Liver (tissue), 9 donors: Measurements from ENCODE around the gene TMEM126B. TPM values are rescaled to one million over a fixed set of nuclear protein-coding genes. Genes with fewer than 3 reads are reported as not detected.

Experiments
- DNase-seq: peaks from one replicate; pipeline ENCODE4 v3.0.0-alpha.2; 2017; ENCODE audit warnings: low spot score
- H3K27ac ChIP-seq, 2 donors: one replicate each; pipeline ENCODE4 v1.7.0; 2013; ENCODE audit warnings: inconsistent platforms in 2 of 2, low read length in 2 of 2, control low read depth in 1 of 2, low read depth in 1 of 2, mild to moderate bottlenecking in 1 of 2
- H3K27me3 ChIP-seq, 4 donors: one replicate each; pipeline versions ENCODE4 v1.6.1 to v1.7.0; 2013; ENCODE audit warnings: low read length in 3 of 4, inconsistent platforms in 1 of 4, mild to moderate bottlenecking in 1 of 4, moderate library complexity in 1 of 4; ENCODE audit not compliant: control insufficient read depth in 4 of 4, insufficient read depth in 4 of 4
- H3K36me3 ChIP-seq, 4 donors: one replicate each; pipeline versions ENCODE4 v1.6.1 to v1.7.0; 2013; ENCODE audit warnings: low read length in 3 of 4, mild to moderate bottlenecking in 3 of 4, low read depth in 1 of 4, moderate library complexity in 1 of 4; ENCODE audit not compliant: control insufficient read depth in 4 of 4, insufficient read depth in 3 of 4
- H3K4me1 ChIP-seq, 4 donors: one replicate each; pipeline versions ENCODE4 v1.6.1 to v1.7.0; 2013; ENCODE audit warnings: low read length in 3 of 4, mild to moderate bottlenecking in 3 of 4, moderate library complexity in 1 of 4; ENCODE audit not compliant: control insufficient read depth in 4 of 4, insufficient read depth in 4 of 4
- H3K4me3 ChIP-seq, 3 donors: one replicate each; pipeline versions ENCODE4 v1.6.1 to v1.7.0; 2013; ENCODE audit warnings: low read length in 3 of 3, control low read depth in 1 of 3, low read depth in 1 of 3, mild to moderate bottlenecking in 1 of 3
- H3K9ac ChIP-seq, 2 donors: one replicate each; pipeline ENCODE4 v1.7.0; 2013; ENCODE audit warnings: low read length in 2 of 2, mild to moderate bottlenecking in 2 of 2, moderate library complexity in 2 of 2, control low read depth in 1 of 2, low read depth in 1 of 2
- H3K9me3 ChIP-seq, 4 donors: one replicate each; pipeline versions ENCODE4 v1.6.1 to v1.7.0; 2013; ENCODE audit warnings: low read length in 3 of 4; ENCODE audit not compliant: control insufficient read depth in 4 of 4
- ATF3 ChIP-seq: IDR thresholded peaks from 2 replicates; pipeline ENCODE4 v1.6.1; 2016; ENCODE audit warnings: antibody characterized with exemption
- CTCF ChIP-seq: fragments of 150-350 bp; IDR thresholded peaks from 2 replicates; pipeline ENCODE4 v1.5.1; 2017; ENCODE audit warnings: improper control_type of control experiment, low read depth, low read length; ENCODE audit not compliant: missing input control
- EGR1 ChIP-seq, 2 donors: IDR thresholded peaks; 2 replicates each; pipeline ENCODE4 v1.6.1; 2016 to 2018; ENCODE audit warnings: antibody characterized with exemption in 2 of 2, low read depth in 2 of 2
- FOXA1 ChIP-seq: IDR thresholded peaks from 2 replicates; pipeline ENCODE4 v1.6.1; 2016; ENCODE audit warnings: antibody characterized with exemption
- GABPA ChIP-seq, 2 donors: IDR thresholded peaks in 1 of 2; conservative IDR thresholded peaks in 1 of 2; 2 replicates each; pipeline ENCODE4 v1.6.1; 2016; ENCODE audit warnings: antibody characterized with exemption in 2 of 2, mild to moderate bottlenecking in 1 of 2, moderate library complexity in 1 of 2
- HNF4A ChIP-seq, 2 donors: conservative IDR thresholded peaks; 2 replicates each; pipeline ENCODE4 v1.6.1; 2016; ENCODE audit warnings: antibody characterized with exemption in 2 of 2, mild to moderate bottlenecking in 2 of 2
- HNF4G ChIP-seq: IDR thresholded peaks from 2 replicates; pipeline ENCODE4 v1.6.1; 2016; ENCODE audit warnings: antibody characterized with exemption
- JUND ChIP-seq, 2 donors: IDR thresholded peaks; 2 replicates each; pipeline ENCODE4 v1.6.1; 2016; ENCODE audit warnings: antibody characterized with exemption in 2 of 2
- MAX ChIP-seq: IDR thresholded peaks from 2 replicates; pipeline ENCODE4 v1.6.1; 2016; ENCODE audit warnings: antibody characterized with exemption
- NR2F2 ChIP-seq: IDR thresholded peaks from 2 replicates; pipeline ENCODE4 v1.6.1; 2016; ENCODE audit warnings: antibody characterized with exemption
- REST ChIP-seq: IDR thresholded peaks from 2 replicates; pipeline ENCODE4 v1.6.1; 2016; ENCODE audit warnings: antibody characterized with exemption, mild to moderate bottlenecking
- SP1 ChIP-seq: IDR thresholded peaks from 2 replicates; pipeline ENCODE4 v1.6.1; 2018; ENCODE audit warnings: antibody characterized with exemption, mild to moderate bottlenecking
- TAF1 ChIP-seq: conservative IDR thresholded peaks from 2 replicates; pipeline ENCODE4 v1.6.1; 2016; ENCODE audit warnings: antibody characterized with exemption, mild to moderate bottlenecking
- YY1 ChIP-seq: IDR thresholded peaks from 2 replicates; pipeline ENCODE4 v1.6.1; 2016; ENCODE audit warnings: antibody characterized with exemption, mild to moderate bottlenecking
- ZBTB33 ChIP-seq: IDR thresholded peaks from 2 replicates; pipeline ENCODE4 v1.6.1; 2016; ENCODE audit warnings: antibody characterized with exemption
- WGBS: extraction: QIAGEN DNeasy Blood & Tissue Kit; methylation state at CpG from one replicate; pipeline ENCODE4 v1.1.7; 2013; 5-methylcytosine and 5-hydroxymethylcytosine counted together
- polyA plus RNA-seq, 2 donors: library from polyadenylated mRNA; stranded (reverse) in 1 of 2; unstranded in 1 of 2; fragments of 200-250 nt in 1 of 2; fragments of >200 nt in 1 of 2; fragmentation: Nextera tagmentation in 1 of 2; extraction: Ambion mirVana in 1 of 2; gene quantifications; one replicate each; pipeline versions ENCODE4 v1.2.1 to v1.2.3, GENCODE V29; 2013 to 2015
- total RNA-seq, 2 donors: library from RNA; depleted of rRNA; stranded (reverse); fragments of >200 nt; gene quantifications; one replicate each; pipeline ENCODE4 v1.2.3, GENCODE V29; 2014
- donor health status: healthy.
- donor health status: healthy.
- donor health status: healthy.
- donor health status: healthy.
- donor health status: healthy.

The TMEM126B gene
- total and polyA plus RNA-seq, 4 donors: 20.0 to 32.3 (median 26.9) TPM

- Histone ChIP-seq H3K9ac (peak overlapping the region; percentile 48 to 83), H3K9me3 (no peaks in the 10 kb centered on the region), H3K27me3 (no peaks in the 10 kb centered on the region), H3K27ac (no peak overlapping the region), H3K4me1 (peaks cover 1 to 35% (median 18%) of the 10 kb centered on the region in 4 donors), H3K4me3 (peak overlapping the region in 2 of 3 donors; percentile 21 to 38), H3K36me3 (peaks cover 0 to 18% (median 7%) of the 10 kb centered on the region in 4 donors)
- DNase-seq: no peak
- 33% methylated on average over 4 of the region's 4 CpGs for WGBS
- TF ChIP-seq REST: no peak
- no peak for TF ChIP-seq YY1
- no peak for TF ChIP-seq HNF4G
- TF ChIP-seq FOXA1: no peak
- TF ChIP-seq HNF4A (conservative IDR thresholded peaks at IDR 0.05): no peak
- TF ChIP-seq GABPA (IDR thresholded peaks at IDR 0.05 in 1 of 2, conservative IDR thresholded peaks at IDR 0.05 in 1 of 2): no peak
- no peak for TF ChIP-seq TAF1
- no peak for TF ChIP-seq EGR1 (IDR thresholded peaks at IDR 0.05; ENCODE audit: low read depth in 2 of 2)
- no peak for TF ChIP-seq MAX
- TF ChIP-seq JUND (IDR thresholded peaks at IDR 0.05): no peak
- no peak for TF ChIP-seq CTCF
- TF ChIP-seq SP1: no peak
- no peak for TF ChIP-seq NR2F2
- no peak for TF ChIP-seq ZBTB33
- TF ChIP-seq ATF3: no peak
Observed at GRCh38 chr11:85661972-85662664, 33.7 kb downstream of the TMEM126B start.
